Measurements from ENCODE around the gene DCTD. TPM values are rescaled to one million over a fixed set of nuclear protein-coding genes. Genes with fewer than 3 reads are reported as not detected.

The DCTD gene
- polyA plus RNA-seq, 1 experiment, result 151 TPM

DNA sequence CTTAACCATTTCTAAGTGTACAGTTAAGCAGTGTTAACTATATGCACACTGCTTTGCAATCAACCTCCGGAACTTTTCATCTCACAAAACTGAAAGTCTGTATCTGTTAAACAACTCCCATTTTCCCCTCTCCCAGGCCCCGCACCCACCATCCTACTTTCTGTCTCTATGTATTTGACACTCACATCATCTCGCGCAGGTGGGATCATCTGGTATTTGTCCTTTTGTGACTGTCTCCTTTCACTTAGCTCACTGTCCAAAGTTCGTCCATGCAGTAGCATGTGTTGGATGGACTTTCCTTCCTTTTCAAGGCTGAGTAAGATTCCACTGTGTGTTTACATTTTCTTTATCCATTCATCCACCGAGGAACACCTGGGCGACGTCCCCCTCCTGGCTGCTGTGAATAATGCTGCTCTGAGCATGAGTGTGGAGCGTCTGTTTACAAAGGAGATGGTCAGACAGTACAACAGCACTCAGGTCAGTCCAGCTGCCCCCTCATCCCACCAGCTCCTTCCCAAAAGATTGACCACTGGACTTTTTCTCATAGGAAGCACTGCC, 39.8 kb downstream of the DCTD start:
- Histone ChIP-seq H3K36me3 (ENCODE audit: control insufficient read depth, insufficient read depth, low read length) (peaks cover 2% of the 10 kb centered on the region; the same call in 1 of the 2 replicates), H3K27me3 (ENCODE audit: control insufficient read depth, insufficient read depth, low read length) (no peaks in the 10 kb centered on the region), H3K4me3 (ENCODE audit: low read depth, low read length) (no peak overlapping the region)
- TF ChIP-seq, protein P1, sequence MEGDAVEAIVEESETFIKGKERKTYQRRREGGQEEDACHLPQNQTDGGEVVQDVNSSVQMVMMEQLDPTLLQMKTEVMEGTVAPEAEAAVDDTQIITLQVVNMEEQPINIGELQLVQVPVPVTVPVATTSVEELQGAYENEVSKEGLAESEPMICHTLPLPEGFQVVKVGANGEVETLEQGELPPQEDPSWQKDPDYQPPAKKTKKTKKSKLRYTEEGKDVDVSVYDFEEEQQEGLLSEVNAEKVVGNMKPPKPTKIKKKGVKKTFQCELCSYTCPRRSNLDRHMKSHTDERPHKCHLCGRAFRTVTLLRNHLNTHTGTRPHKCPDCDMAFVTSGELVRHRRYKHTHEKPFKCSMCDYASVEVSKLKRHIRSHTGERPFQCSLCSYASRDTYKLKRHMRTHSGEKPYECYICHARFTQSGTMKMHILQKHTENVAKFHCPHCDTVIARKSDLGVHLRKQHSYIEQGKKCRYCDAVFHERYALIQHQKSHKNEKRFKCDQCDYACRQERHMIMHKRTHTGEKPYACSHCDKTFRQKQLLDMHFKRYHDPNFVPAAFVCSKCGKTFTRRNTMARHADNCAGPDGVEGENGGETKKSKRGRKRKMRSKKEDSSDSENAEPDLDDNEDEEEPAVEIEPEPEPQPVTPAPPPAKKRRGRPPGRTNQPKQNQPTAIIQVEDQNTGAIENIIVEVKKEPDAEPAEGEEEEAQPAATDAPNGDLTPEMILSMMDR (IDR thresholded peaks at IDR 0.05; ENCODE audit: insufficient read depth, low read depth, low read length), result no peak
- CTCF ChIA-PET, result interaction anchor here (1.3 kb wide), 1 partner anchor 9 kb away, joined by 3 read pairs; no protein-coding TSS in a partner anchor
- POLR2A ChIA-PET, result no interaction called here
- DNase-seq (ENCODE audit: low read depth), result no peak

DNA sequence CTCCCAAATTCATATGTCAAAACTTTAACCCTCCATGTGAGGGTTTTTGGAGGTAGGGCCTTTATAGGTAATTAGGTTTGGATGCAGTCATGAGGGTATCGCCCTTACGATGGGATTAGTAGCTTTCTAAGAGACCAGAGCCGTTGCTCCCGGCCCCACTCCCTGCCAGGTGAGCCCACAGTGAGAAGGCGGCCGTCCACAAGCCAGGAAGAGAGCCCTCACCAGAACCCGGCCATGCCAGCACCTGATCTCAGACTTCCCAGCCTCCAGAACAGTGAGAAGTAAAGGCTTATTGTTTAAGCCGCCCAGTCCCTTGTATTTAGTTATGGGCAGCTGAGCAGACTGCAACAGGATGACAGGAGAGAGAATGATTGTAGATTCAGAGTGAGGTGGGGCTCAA, 40.8 kb downstream of the DCTD start:
- no peak for DNase-seq (ENCODE audit: low read depth)
- ChIA-PET POLR2A (no interaction called here), CTCF (interaction anchor here (1.3 kb wide), 1 partner anchor 8 kb away, joined by 3 read pairs; no protein-coding TSS in a partner anchor)
- H3K27me3 ChIP-seq (ENCODE audit: control insufficient read depth, insufficient read depth, low read length), result no peaks in the 10 kb centered on the region
- TF ChIP-seq, protein P1 (IDR thresholded peaks at IDR 0.05; ENCODE audit: insufficient read depth, low read depth, low read length), result no peak
- H3K4me3 ChIP-seq (ENCODE audit: low read depth, low read length), result no peak overlapping the region
- no peaks in the 10 kb centered on the region for H3K36me3 ChIP-seq (ENCODE audit: control insufficient read depth, insufficient read depth, low read length)

DNA sequence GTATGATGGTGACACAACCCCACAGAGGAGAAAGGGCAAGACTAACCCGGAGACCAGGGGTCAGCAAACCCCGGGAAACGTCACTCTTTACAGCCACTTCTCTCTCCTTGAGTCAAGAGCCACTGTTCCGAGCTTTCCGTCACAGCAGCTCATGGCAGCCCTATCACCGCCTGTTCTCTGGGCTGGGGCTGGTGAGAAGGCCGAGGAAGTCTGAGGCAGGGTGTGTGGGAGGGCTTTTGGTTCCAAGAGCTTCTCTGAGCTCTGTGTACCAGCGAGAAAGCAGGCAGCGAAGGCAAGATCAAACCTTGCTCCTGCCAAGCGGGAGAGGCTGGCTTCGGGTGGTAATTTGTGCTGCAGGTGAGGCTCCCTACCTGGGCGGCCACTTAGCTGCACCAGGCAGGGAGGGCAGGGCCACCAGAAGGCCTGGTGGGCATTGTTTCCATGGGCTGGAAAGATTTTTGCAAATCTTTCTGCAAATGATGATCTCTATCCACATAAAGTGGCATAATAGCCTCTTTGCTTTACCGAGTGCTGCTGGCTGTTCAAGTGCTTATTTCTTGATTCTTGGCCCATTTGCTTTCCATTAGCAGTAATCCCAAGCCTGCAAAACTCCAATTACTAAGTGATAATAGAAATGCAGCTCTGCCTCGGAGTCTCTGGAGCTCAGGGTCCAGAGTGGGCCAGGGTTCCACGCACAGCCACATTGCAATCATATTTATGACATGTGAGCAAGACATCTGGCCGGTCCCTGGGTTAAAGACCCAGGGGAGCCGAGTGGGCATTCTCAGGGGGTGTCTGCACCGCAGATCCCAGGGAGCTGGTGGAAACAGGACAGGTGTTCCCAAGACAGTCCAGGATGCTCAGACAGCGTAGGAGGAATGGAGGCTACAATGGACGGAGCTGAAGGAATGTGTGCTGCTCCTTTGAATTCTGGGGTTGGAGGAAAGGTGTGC, 41.5 kb downstream of the DCTD start:
- no peak for DNase-seq (ENCODE audit: low read depth)
- Histone ChIP-seq H3K27me3 (ENCODE audit: control insufficient read depth, insufficient read depth, low read length) (no peaks in the 10 kb centered on the region), H3K4me3 (ENCODE audit: low read depth, low read length) (no peak overlapping the region), H3K36me3 (ENCODE audit: control insufficient read depth, insufficient read depth, low read length) (no peaks in the 10 kb centered on the region)
- ChIA-PET CTCF (no interaction called here), POLR2A (no interaction called here)
- TF ChIP-seq, protein P1 (IDR thresholded peaks at IDR 0.05; ENCODE audit: insufficient read depth, low read depth, low read length), result no peak

DNA sequence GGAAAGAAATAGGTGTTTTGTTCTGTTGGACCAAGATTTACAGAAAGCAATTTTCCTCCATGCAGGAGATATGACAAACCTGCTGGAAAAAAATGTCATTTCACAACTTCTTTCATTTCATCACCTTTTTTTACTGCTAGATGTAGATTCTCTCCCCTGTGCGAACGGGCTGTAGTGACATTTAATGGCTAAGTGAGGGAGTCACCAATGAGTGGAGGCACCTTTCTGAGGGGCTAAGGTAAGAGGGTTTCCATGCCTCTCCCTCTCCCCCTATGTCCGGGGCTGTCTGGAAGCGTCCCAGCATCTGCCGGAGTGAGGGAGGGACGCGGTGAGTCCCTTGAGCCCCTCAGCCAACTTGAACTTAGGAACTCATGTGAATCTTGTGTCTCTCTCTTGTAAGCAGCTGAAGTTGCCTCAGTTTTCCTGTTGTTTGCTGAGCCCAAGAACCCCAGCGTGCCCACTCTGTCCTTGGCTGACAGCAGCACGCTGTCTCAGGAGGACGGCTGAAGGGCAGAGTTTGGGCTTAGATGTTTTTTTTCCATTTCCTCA, 42.3 kb downstream of the DCTD start:
- ChIA-PET CTCF (no interaction called here), POLR2A (no interaction called here)
- DNase-seq (ENCODE audit: low read depth), result no peak
- H3K4me3 ChIP-seq (ENCODE audit: low read depth, low read length), result no peak overlapping the region
- TF ChIP-seq, protein P1 (IDR thresholded peaks at IDR 0.05; ENCODE audit: insufficient read depth, low read depth, low read length), result no peak
- no peaks in the 10 kb centered on the region for H3K36me3 ChIP-seq (ENCODE audit: control insufficient read depth, insufficient read depth, low read length)
- no peaks in the 10 kb centered on the region for H3K27me3 ChIP-seq (ENCODE audit: control insufficient read depth, insufficient read depth, low read length)

DNA sequence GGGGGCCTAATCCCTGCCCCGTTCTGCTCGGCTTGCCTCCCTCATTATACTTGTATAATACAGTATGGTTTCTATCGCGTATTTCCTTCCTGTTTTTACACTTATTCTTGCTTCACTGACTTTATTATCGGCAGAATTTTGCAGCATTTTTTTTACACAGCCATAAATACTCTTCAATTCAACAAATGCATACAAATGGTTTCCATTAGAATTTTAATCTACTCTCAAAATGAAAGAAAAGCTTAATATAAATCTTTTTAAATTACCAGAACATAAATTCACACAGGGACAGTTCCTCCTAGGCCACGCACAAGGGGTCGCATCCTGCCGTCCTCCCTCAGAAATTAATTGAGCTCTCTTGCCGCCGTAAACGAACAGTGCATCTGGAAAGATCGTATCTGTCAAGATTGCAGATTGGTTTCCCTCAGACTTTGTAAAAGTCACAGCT, 42.9 kb downstream of the DCTD start:
- DNase-seq (ENCODE audit: low read depth), result no peak
- H3K27me3 ChIP-seq (ENCODE audit: control insufficient read depth, insufficient read depth, low read length), result no peaks in the 10 kb centered on the region
- TF ChIP-seq, protein P1 (IDR thresholded peaks at IDR 0.05; ENCODE audit: insufficient read depth, low read depth, low read length), result no peak
- CTCF ChIA-PET, result no interaction called here
- no peak overlapping the region for H3K4me3 ChIP-seq (ENCODE audit: low read depth, low read length)
- no peaks in the 10 kb centered on the region for H3K36me3 ChIP-seq (ENCODE audit: control insufficient read depth, insufficient read depth, low read length)
- POLR2A ChIA-PET, result no interaction called here
